ENCODE data around the gene PIBF1.
A peak's percentile ranks its signal among the peaks of the same experiment; 100 is the strongest.
"Not testable (repeated sequence)": the region's sequence is repeated elsewhere in the genome, so short reads cannot be mapped to it uniquely, and the experiment has no call there.

The PIBF1 gene

GRCh38 chr13:73025217-73026012 lies 243.5 kb downstream of the PIBF1 start:
- no peak for DNase-seq

- DNase-seq, result no peak
Observed at GRCh38 chr13:73034901-73035300, 253.0 kb downstream of the PIBF1 start.

- no peak for DNase-seq
Observed at GRCh38 chr13:73035660-73036059, 253.7 kb downstream of the PIBF1 start.

GRCh38 chr13:73036566-73036965 lies 254.6 kb downstream of the PIBF1 start:
- DNase-seq, result no peak

GRCh38 chr13:73038064-73038463 lies 256.1 kb downstream of the PIBF1 start:
- no peak for DNase-seq

GRCh38 chr13:73039201-73040108 lies 257.5 kb downstream of the PIBF1 start:
- no peak for DNase-seq

GRCh38 chr13:73040484-73040883 lies 258.6 kb downstream of the PIBF1 start:
- no peak for DNase-seq

- no peak for DNase-seq
Observed at GRCh38 chr13:73040968-73041596, 259.1 kb downstream of the PIBF1 start.

GRCh38 chr13:73045031-73045430 lies 263.1 kb downstream of the PIBF1 start:
- no peak for DNase-seq

GRCh38 chr13:73048615-73049014 lies 266.7 kb downstream of the PIBF1 start:
- DNase-seq, result not testable (repeated sequence)

- no peak for DNase-seq
Observed at GRCh38 chr13:73054712-73055111, 272.8 kb downstream of the PIBF1 start.

GRCh38 chr13:73055813-73056564 lies 274.1 kb downstream of the PIBF1 start:
- no peak for DNase-seq

GRCh38 chr13:73056565-73056962 lies 274.6 kb downstream of the PIBF1 start:
- no peak for DNase-seq

- DNase-seq, result no peak
Observed at GRCh38 chr13:73057284-73058063, 275.5 kb downstream of the PIBF1 start.

- no peak for DNase-seq
Observed at GRCh38 chr13:73058064-73058313, 276.1 kb downstream of the PIBF1 start.

- DNase-seq, result no peak
Observed at GRCh38 chr13:73058432-73058735, 276.5 kb downstream of the PIBF1 start.

GRCh38 chr13:73058736-73059459 lies 277.0 kb downstream of the PIBF1 start, which contains the start of gene KLF5:
KLF5 (plus strand) TSS chr13:73059005; CDS start chr13:73059328, 323 bp downstream.
- peak; percentile 87 for DNase-seq

- DNase-seq, result no peak
Observed at GRCh38 chr13:73059460-73060250, 277.7 kb downstream of the PIBF1 start.

- DNase-seq, result no peak
Observed at GRCh38 chr13:73060251-73061160, 278.6 kb downstream of the PIBF1 start.

GRCh38 chr13:73061473-73061872 lies 279.5 kb downstream of the PIBF1 start:
- no peak for DNase-seq
